Lung (tissue), 12 donors: Measurements from ENCODE around the gene ATP6V0A4. TPM values are rescaled to one million over a fixed set of nuclear protein-coding genes. Genes with fewer than 3 reads are reported as not detected.

Experiments
- ATAC-seq: fragments of 200-7000 bp; cut with Tn5 transposase; one replicate; pipeline ENCODE4 v1.9.1; 2020; ENCODE audit warnings: moderate number of reproducible peaks; ENCODE audit not compliant: insufficient read depth, low FRiP score
- DNase-seq, 3 donors: peaks; one replicate each; pipeline ENCODE4 v3.0.0-alpha.2; 2013 to 2017
- H3K27ac ChIP-seq, 2 donors: one replicate each; pipeline ENCODE4 v1.5.1; 2013; ENCODE audit warnings: mild to moderate bottlenecking in 2 of 2, moderate library complexity in 2 of 2, control low read depth in 1 of 2, inconsistent platforms in 1 of 2, low read depth in 1 of 2, low read length in 1 of 2
- H3K27me3 ChIP-seq, 3 donors: one replicate each; pipeline ENCODE4 v1.5.1; 2013; ENCODE audit warnings: low read length in 2 of 3; ENCODE audit not compliant: control insufficient read depth in 3 of 3, insufficient read depth in 3 of 3
- H3K36me3 ChIP-seq, 4 donors: one replicate each; pipeline ENCODE4 v1.5.1; 2013; ENCODE audit warnings: low read length in 4 of 4, mild to moderate bottlenecking in 1 of 4, moderate library complexity in 1 of 4; ENCODE audit not compliant: control insufficient read depth in 4 of 4, insufficient read depth in 4 of 4
- H3K4me1 ChIP-seq, 5 donors: one replicate each; pipeline ENCODE4 v1.5.1; 2013; ENCODE audit warnings: low read length in 5 of 5, mild to moderate bottlenecking in 2 of 5, moderate library complexity in 1 of 5; ENCODE audit not compliant: control insufficient read depth in 5 of 5, insufficient read depth in 5 of 5
- H3K4me3 ChIP-seq: one replicate; pipeline ENCODE4 v1.5.1; 2013; ENCODE audit warnings: mild to moderate bottlenecking, control low read depth, moderate library complexity
- H3K9ac ChIP-seq, 2 donors: one replicate each; pipeline ENCODE4 v1.5.1; 2013; ENCODE audit warnings: low read length in 2 of 2, control low read depth in 1 of 2; ENCODE audit not compliant: insufficient read depth in 1 of 2
- H3K9me3 ChIP-seq, 4 donors: one replicate each; pipeline ENCODE4 v1.5.1; 2013; ENCODE audit warnings: low read length in 3 of 4, mild to moderate bottlenecking in 1 of 4, moderate library complexity in 1 of 4; ENCODE audit not compliant: control insufficient read depth in 4 of 4, insufficient read depth in 3 of 4
- CTCF ChIP-seq: IDR thresholded peaks from 2 replicates; pipeline ENCODE4 v1.5.1; 2012; ENCODE audit warnings: mild to moderate bottlenecking; ENCODE audit errors: control extremely low read depth, extremely low read depth
- WGBS, 2 donors: extraction: QIAGEN DNeasy Blood & Tissue Kit; methylation state at CpG; one replicate each; pipeline ENCODE4 v1.1.7; 2013; 5-methylcytosine and 5-hydroxymethylcytosine counted together
- polyA plus RNA-seq, 2 donors: library from polyadenylated mRNA; stranded (reverse); fragments of 200-250 nt; gene quantifications; one replicate each; pipeline ENCODE4 v1.2.1, GENCODE V29; 2013
- total RNA-seq, 2 donors: library from RNA; depleted of rRNA in 1 of 2; stranded (reverse); fragments of >200 nt in 1 of 2; gene quantifications; one replicate each; pipeline ENCODE4 v1.2.1, GENCODE V29; 2014 to 2021
- donor health status: control.
- donor health status: control.
- donor health status: Bipolar disorder and iron deficiency.
- donor health status: healthy.
- donor health status: DM: yes; HTN: yes; CAD: no.

ATP6V0A4 gene
- total and polyA plus RNA-seq, 4 donors: 0.22 to 1.6 (median 1.2) TPM

- peaks cover 0 to 2% (median 0%) of the 10 kb centered on the region in 4 donors for H3K9me3 ChIP-seq
- TF ChIP-seq CTCF: no peak
- DNase-seq (peak; percentile 53 to 76 (median 58)), ATAC-seq (no peak)
- H3K27ac ChIP-seq: no peak overlapping the region
- H3K4me1 ChIP-seq: peaks cover 0 to 11% (median 0%) of the 10 kb centered on the region in 5 donors
- no peak overlapping the region for H3K4me3 ChIP-seq
- H3K36me3 ChIP-seq: no peaks in the 10 kb centered on the region
- H3K27me3 ChIP-seq: no peaks in the 10 kb centered on the region
- 72% methylated on average over 15 of the region's 15 CpGs for WGBS, 2 donors
- H3K9ac ChIP-seq: no peak overlapping the region
These were observed 87.2 kb downstream of the ATP6V0A4 start for GRCh38 chr7:138710536-138711385.

DNA sequence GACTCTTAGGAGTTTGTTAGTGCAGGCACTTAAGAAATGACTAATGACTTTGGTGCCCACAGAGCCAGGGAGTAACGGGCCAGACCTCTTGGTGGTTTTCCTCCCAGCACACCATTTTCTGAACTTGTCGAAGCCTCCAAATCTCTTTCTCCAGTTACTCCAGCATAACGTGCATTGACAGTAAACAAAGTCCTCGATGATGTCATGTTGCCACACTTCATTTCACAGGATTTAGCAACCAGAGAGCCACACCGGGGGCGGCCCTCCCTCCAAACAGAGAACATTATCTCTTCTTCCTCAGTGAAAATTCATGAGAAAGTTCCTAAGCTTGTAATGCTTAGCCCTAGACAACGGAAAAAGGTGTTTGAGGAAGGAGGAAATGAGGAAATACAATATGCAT lies 92.8 kb downstream of the ATP6V0A4 start:
- ATAC-seq (no peak), DNase-seq (no peak)

DNA sequence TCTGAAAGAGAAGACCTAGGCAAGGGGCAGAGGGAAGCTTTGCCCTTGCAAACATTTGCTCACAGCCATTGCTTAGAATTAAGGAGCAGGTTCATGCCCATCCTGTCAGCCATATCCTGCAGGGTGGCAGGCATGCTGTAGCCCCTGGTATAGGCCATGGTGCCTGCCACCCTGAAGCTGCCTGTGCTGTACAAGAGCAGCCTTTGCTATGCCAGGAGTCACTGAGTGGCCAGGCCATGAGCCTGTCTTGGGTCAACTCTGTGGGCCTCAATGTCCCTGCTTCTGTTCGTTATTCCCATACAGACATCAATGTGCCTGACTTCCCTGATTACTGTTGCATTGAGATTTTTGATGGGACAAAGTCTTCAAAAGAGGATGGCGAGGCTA lies 96.5 kb downstream of the ATP6V0A4 start:
- no peak for TF ChIP-seq CTCF
- Histone ChIP-seq H3K4me1 (no peaks in the 10 kb centered on the region), H3K9ac (no peak overlapping the region), H3K27me3 (no peaks in the 10 kb centered on the region), H3K36me3 (no peaks in the 10 kb centered on the region), H3K27ac (no peak overlapping the region), H3K9me3 (peaks cover 0 to 2% (median 0%) of the 10 kb centered on the region in 4 donors), H3K4me3 (no peak overlapping the region)
- DNase-seq: no peak
- ATAC-seq: no peak
- WGBS, 2 donors: 93% methylated on average over 2 of the region's 2 CpGs

More for the DNA sequence above, 92.8 kb downstream of the ATP6V0A4 start:
- Histone ChIP-seq H3K4me3 (no peak overlapping the region), H3K9me3 (peaks cover 0 to 2% (median 0%) of the 10 kb centered on the region in 4 donors), H3K27me3 (no peaks in the 10 kb centered on the region), H3K9ac (no peak overlapping the region), H3K36me3 (no peaks in the 10 kb centered on the region), H3K27ac (no peak overlapping the region), H3K4me1 (no peaks in the 10 kb centered on the region)
- whole genome bisulfite sequencing, 2 donors: 14 to 39% methylated on average over 7 of the region's 7 CpGs
- TF ChIP-seq CTCF: no peak
